HepG2 (cell line): Measurements from ENCODE around the gene PARP14. TPM values are rescaled to one million over a fixed set of nuclear protein-coding genes. Genes with fewer than 3 reads are reported as not detected.

Experiments
- ATAC-seq: fragments of 200-7000 bp; cut with Tn5 transposase; 3 replicates; pipeline ENCODE4 v1.9.1; 2020; ENCODE audit warnings: mild to moderate bottlenecking, moderate library complexity
- Bru-seq: library from RNA; stranded (reverse); fragments of 400-500 nt; gene quantifications from one replicate; lab custom pipeline; 2021; lab: Mats Ljungman, UMichigan
- BruChase-seq, 2 experiments: library from RNA; stranded (reverse); fragments of 400-500 nt; gene quantifications; one replicate each; lab custom pipeline; 2021; lab: Mats Ljungman, UMichigan
- BruUV-seq: library from RNA; stranded (reverse); fragments of 400-500 nt; replicated peaks from 2 replicates; lab custom pipeline; 2021; lab: Mats Ljungman, UMichigan
- CTCF ChIA-PET: fragments of 300-600 bp; formaldehyde crosslinking; extraction: SDS; loops from one replicate; lab custom pipeline; 2021; ENCODE audit warnings: low total read pairs, inconsistent platforms, low intra/inter-chr PET ratio; lab: Yijun Ruan, JAX
- POLR2A ChIA-PET: fragments of 350-600 bp; sonication (Branson Sonifier 250); formaldehyde crosslinking; loops from one replicate; lab custom pipeline; 2020; ENCODE audit warnings: antibody characterized with exemption, inconsistent platforms; lab: Yijun Ruan, JAX
- DNase-seq: peaks from one replicate; pipeline ENCODE4 v3.0.0-alpha.2; 2015; ENCODE audit warnings: low spot score
- FAIRE-seq: peaks from 3 replicates; lab custom pipeline; 2011; peaks lifted over from hg19 to GRCh38; lab: Jason Lieb, UNC
- H2AFZ ChIP-seq: one replicate; pipeline ENCODE4 v1.6.1; 2011; ENCODE audit warnings: low read length, inconsistent platforms
- H3K27ac ChIP-seq: fragments of 300-600 bp; 3 replicates; pipeline ENCODE4 v1.8.0; 2011; ENCODE audit warnings: mixed run types, mild to moderate bottlenecking, mixed read lengths, low read length, inconsistent platforms; ENCODE audit not compliant: insufficient read depth; ENCODE audit errors: extremely low read length
- H3K27me3 ChIP-seq, 2 experiments: fragments of 200-600 bp in 1 of 2; 2 replicates in 1 of 2; 3 replicates in 1 of 2; pipeline versions ENCODE4 v1.6.0 to v1.8.0; 2011; ENCODE audit warnings: low read length in 2 of 2, mild to moderate bottlenecking in 2 of 2, moderate library complexity in 2 of 2, inconsistent platforms in 1 of 2; ENCODE audit not compliant: insufficient read depth in 2 of 2, control insufficient read depth in 1 of 2
- H3K36me3 ChIP-seq, 2 experiments: fragments of 200-600 bp in 1 of 2; replicated peaks in 1 of 2; 2 replicates in 1 of 2; 3 replicates in 1 of 2; pipeline versions ENCODE4 v1.5.1 to v1.8.0; 2011; ENCODE audit warnings: low read length in 2 of 2, inconsistent platforms in 1 of 2; ENCODE audit not compliant: insufficient read depth in 2 of 2, control insufficient read depth in 1 of 2
- H3K4me1 ChIP-seq: 2 replicates; pipeline ENCODE4 v1.5.1; 2012; ENCODE audit warnings: low read length, inconsistent platforms; ENCODE audit not compliant: insufficient read depth
- H3K4me2 ChIP-seq: 2 replicates; pipeline ENCODE4 v1.6.0; 2011; ENCODE audit warnings: low read depth, low read length, inconsistent platforms
- H3K4me3 ChIP-seq, 3 experiments: fragments of 200-600 bp in 1 of 3; sonication (generic), shearing (Covaris generic) in 1 of 3; replicated peaks in 1 of 3; 2 replicates each; pipeline ENCODE4 v1.5.1; 2011 to 2016; ENCODE audit warnings: low read length in 3 of 3, inconsistent platforms in 2 of 3, low read depth in 2 of 3, mild to moderate bottlenecking in 2 of 3, control low read depth in 1 of 3, mixed read lengths in 1 of 3; ENCODE audit not compliant: insufficient read depth in 1 of 3
- H3K79me2 ChIP-seq: one replicate; pipeline ENCODE4 v1.6.1; 2011; ENCODE audit warnings: low read length, inconsistent platforms; ENCODE audit not compliant: insufficient read depth
- H3K9ac ChIP-seq: 2 replicates; pipeline ENCODE4 v1.6.0; 2011; ENCODE audit warnings: mild to moderate bottlenecking, low read depth, low read length, inconsistent platforms; ENCODE audit not compliant: insufficient read depth
- H3K9me3 ChIP-seq: 2 replicates; pipeline ENCODE4 v1.5.1; 2012; ENCODE audit warnings: mild to moderate bottlenecking, low read length
- H4K20me1 ChIP-seq: 2 replicates; pipeline ENCODE4 v1.6.0; 2011; ENCODE audit warnings: inconsistent platforms, mild to moderate bottlenecking, low read length, moderate library complexity; ENCODE audit not compliant: insufficient read depth
- AGO1 ChIP-seq: fragments of 200-400 bp; formaldehyde crosslinking; IDR thresholded peaks from 2 replicates; pipeline ENCODE4 v1.6.1; 2017; ENCODE audit warnings: mild to moderate bottlenecking, low read depth, low read length, moderate library complexity; ENCODE audit not compliant: poor library complexity, severe bottlenecking
- HDAC6 ChIP-seq: fragments of 200-600 bp; sonication (generic); IDR thresholded peaks from 2 replicates; pipeline ENCODE4 v1.7.0; 2017; ENCODE audit warnings: mild to moderate bottlenecking, antibody characterized with exemption, low read length, low read depth
- HES4 ChIP-seq: sonication (generic); formaldehyde crosslinking; IDR thresholded peaks from 2 replicates; pipeline ENCODE4 v1.9.0; 2021; ENCODE audit warnings: mild to moderate bottlenecking, missing genetic modification reagents, borderline replicate concordance
- HOXA3 ChIP-seq: sonication (generic); formaldehyde crosslinking; IDR thresholded peaks from 2 replicates; pipeline ENCODE4 v1.5.0; 2020; ENCODE audit warnings: missing genetic modification reagents
- ISL2 ChIP-seq: sonication (generic); formaldehyde crosslinking; IDR thresholded peaks from 2 replicates; pipeline ENCODE4 v1.5.0; 2020; ENCODE audit warnings: missing genetic modification reagents
- MTA1 ChIP-seq: sonication (generic); formaldehyde crosslinking; IDR thresholded peaks from 2 replicates; pipeline ENCODE4 v1.4.0; 2020; ENCODE audit warnings: missing genetic modification reagents, mild to moderate bottlenecking, borderline replicate concordance
- NR2F1 ChIP-seq, 2 experiments: fragments of 450-650 bp in 1 of 2; formaldehyde crosslinking in 1 of 2; IDR thresholded peaks; 2 replicates each; pipeline versions ENCODE4 v1.5.0 to v1.6.1; 2016 to 2020; ENCODE audit warnings: mild to moderate bottlenecking in 1 of 2, missing compliant biosample characterization in 1 of 2, missing genetic modification reagents in 1 of 2, moderate library complexity in 1 of 2
- ZNF558 ChIP-seq: sonication (generic); formaldehyde crosslinking; IDR thresholded peaks from 2 replicates; pipeline ENCODE4 v1.9.0; 2022; ENCODE audit warnings: mild to moderate bottlenecking, missing genetic modification reagents, borderline replicate concordance
- WGBS: methylation state at CpG from one replicate; pipeline ENCODE4 v1.1.6; 2017; ENCODE audit warnings: low lambda C conversion rate; 5-methylcytosine and 5-hydroxymethylcytosine counted together
- in situ Hi-C: cut with HindIII; loops from 2 replicates; pipeline ENCODE4 v1.10.0; 2017; ENCODE audit warnings: low pct_unique_long_range_greater_than_20kb; ENCODE audit not compliant: extremely low pct_ligation_motif_present
- intact Hi-C: fragments of 100-400 bp; cut with micrococcal nuclease; formaldehyde crosslinking; loops from one replicate; pipeline ENCODE4 v1.10.0; 2022; ENCODE audit not compliant: unreplicated experiment
- long read RNA-seq, 2 experiments: library from RNA in 1 of 2; library from polyadenylated mRNA in 1 of 2; stranded (forward) in 1 of 2; unstranded in 1 of 2; transcript quantifications; one replicate each; pipeline ENCODE4 v2.0.0, GENCODE V29; 2019 to 2022
- polyA minus RNA-seq, 3 experiments: library from RNA; depleted of rRNA, polyadenylated mRNA; stranded (reverse); fragments of >200 nt; gene quantifications; 2 replicates each; pipeline ENCODE4 v1.2.3, GENCODE V29; 2011; ENCODE audit warnings: low replicate concordance in 1 of 3
- polyA plus RNA-seq, 8 experiments: library from polyadenylated mRNA; depleted of rRNA in 3 of 8; stranded (reverse) in 7 of 8; unstranded in 1 of 8; fragments of >200 nt; fragmentation: Illumina TruSeq in 4 of 8; extraction: Trizol in 4 of 8; gene quantifications; 2 replicates each; pipeline versions ENCODE4 v1.2.1 to v1.2.3, GENCODE V29; 2011 to 2016; ENCODE audit warnings: low read depth in 4 of 8, missing spikeins in 1 of 8, mixed read lengths in 1 of 8; ENCODE audit not compliant: insufficient read depth in 1 of 8
- total RNA-seq, 5 experiments: library from RNA; depleted of rRNA; stranded (reverse); fragments of >200 nt; fragmentation: Illumina TruSeq; extraction: Trizol; gene quantifications; 2 replicates each; pipeline ENCODE4 v1.2.3, GENCODE V29; 2016; ENCODE audit warnings: low read depth in 1 of 5
- TF ChIP-seq, protein P1 (sequence below): sonication (generic); formaldehyde crosslinking; IDR thresholded peaks from 2 replicates; pipeline ENCODE4 v1.8.1; 2023; ENCODE audit warnings: mild to moderate bottlenecking, inconsistent platforms, moderate library complexity, missing genetic modification reagents, borderline replicate concordance

Gene PARP14, protein sequence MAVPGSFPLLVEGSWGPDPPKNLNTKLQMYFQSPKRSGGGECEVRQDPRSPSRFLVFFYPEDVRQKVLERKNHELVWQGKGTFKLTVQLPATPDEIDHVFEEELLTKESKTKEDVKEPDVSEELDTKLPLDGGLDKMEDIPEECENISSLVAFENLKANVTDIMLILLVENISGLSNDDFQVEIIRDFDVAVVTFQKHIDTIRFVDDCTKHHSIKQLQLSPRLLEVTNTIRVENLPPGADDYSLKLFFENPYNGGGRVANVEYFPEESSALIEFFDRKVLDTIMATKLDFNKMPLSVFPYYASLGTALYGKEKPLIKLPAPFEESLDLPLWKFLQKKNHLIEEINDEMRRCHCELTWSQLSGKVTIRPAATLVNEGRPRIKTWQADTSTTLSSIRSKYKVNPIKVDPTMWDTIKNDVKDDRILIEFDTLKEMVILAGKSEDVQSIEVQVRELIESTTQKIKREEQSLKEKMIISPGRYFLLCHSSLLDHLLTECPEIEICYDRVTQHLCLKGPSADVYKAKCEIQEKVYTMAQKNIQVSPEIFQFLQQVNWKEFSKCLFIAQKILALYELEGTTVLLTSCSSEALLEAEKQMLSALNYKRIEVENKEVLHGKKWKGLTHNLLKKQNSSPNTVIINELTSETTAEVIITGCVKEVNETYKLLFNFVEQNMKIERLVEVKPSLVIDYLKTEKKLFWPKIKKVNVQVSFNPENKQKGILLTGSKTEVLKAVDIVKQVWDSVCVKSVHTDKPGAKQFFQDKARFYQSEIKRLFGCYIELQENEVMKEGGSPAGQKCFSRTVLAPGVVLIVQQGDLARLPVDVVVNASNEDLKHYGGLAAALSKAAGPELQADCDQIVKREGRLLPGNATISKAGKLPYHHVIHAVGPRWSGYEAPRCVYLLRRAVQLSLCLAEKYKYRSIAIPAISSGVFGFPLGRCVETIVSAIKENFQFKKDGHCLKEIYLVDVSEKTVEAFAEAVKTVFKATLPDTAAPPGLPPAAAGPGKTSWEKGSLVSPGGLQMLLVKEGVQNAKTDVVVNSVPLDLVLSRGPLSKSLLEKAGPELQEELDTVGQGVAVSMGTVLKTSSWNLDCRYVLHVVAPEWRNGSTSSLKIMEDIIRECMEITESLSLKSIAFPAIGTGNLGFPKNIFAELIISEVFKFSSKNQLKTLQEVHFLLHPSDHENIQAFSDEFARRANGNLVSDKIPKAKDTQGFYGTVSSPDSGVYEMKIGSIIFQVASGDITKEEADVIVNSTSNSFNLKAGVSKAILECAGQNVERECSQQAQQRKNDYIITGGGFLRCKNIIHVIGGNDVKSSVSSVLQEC (N-terminal part only)
- total RNA-seq (2016; rRNA removed; fragmentation: Illumina TruSeq; extraction: Trizol) (19.1 and 29.0 TPM in 2 replicates), polyA plus RNA-seq (2011; rRNA removed) (9.0 and 11.8 TPM in 2 replicates), polyA minus RNA-seq (2011; rRNA and poly(A)+ RNA removed; ENCODE audit: low replicate concordance) (11.0 and 43.0 TPM in 2 replicates), Bru-seq, nascent RNA (percentile 68 among the genes with signal in this experiment), BruChase-seq, experiment 1, labeled RNA remaining after a 6-hour chase (percentile 77 among the genes with signal in this experiment), BruChase-seq, experiment 2, labeled RNA remaining after a 2-hour chase (percentile 72 among the genes with signal in this experiment)
- total RNA-seq (2016; cell fraction: cytosol; rRNA removed; fragmentation: Illumina TruSeq; extraction: Trizol; ENCODE audit: low read depth) = 1.6 and 2.3 TPM in 2 replicates
- 18.9 and 31.1 TPM in 2 replicates for total RNA-seq (2016; cell fraction: insoluble cytoplasmic fraction; rRNA removed; fragmentation: Illumina TruSeq; extraction: Trizol)
- total RNA-seq (2016; cell fraction: membrane; rRNA removed; fragmentation: Illumina TruSeq; extraction: Trizol) = 3.5 and 4.4 TPM in 2 replicates
- 20.2 and 22.3 TPM in 2 replicates for total RNA-seq (2016; cell fraction: nucleus; rRNA removed; fragmentation: Illumina TruSeq; extraction: Trizol)
- 4.3 and 7.9 TPM in 2 replicates for polyA plus RNA-seq (2011; cell fraction: cytosol; rRNA removed)
- 9.8 and 15.0 TPM in 2 replicates for polyA plus RNA-seq (2011; cell fraction: nucleus; rRNA removed)
- polyA plus RNA-seq (2012) = 4.6 and 5.2 TPM in 2 replicates
- 0.84 and 1.1 TPM in 2 replicates for polyA plus RNA-seq (2016; cell fraction: cytosol; fragmentation: Illumina TruSeq; extraction: Trizol; ENCODE audit: low read depth)
- 12.0 and 13.5 TPM in 2 replicates for polyA plus RNA-seq (2016; cell fraction: insoluble cytoplasmic fraction; fragmentation: Illumina TruSeq; extraction: Trizol; ENCODE audit: low read depth)
- polyA plus RNA-seq (2016; cell fraction: membrane; fragmentation: Illumina TruSeq; extraction: Trizol; ENCODE audit: low read depth) = 1.2 and 1.3 TPM in 2 replicates
- polyA plus RNA-seq (2016; cell fraction: nucleus; fragmentation: Illumina TruSeq; extraction: Trizol; ENCODE audit: insufficient read depth, low read depth) = 18.1 and 19.5 TPM in 2 replicates
- 8.9 and 14.8 TPM in 2 replicates for polyA minus RNA-seq (2011; cell fraction: cytosol; rRNA and poly(A)+ RNA removed)
- polyA minus RNA-seq (2011; cell fraction: nucleus; rRNA and poly(A)+ RNA removed) = 35.8 and 42.8 TPM in 2 replicates
- long read RNA-seq, experiment 1, partial matches to known transcripts = 4 of 8 reads
- long read RNA-seq, experiment 1, other reads (novel, unspliced or antisense) = 4 of 8 reads
- long read RNA-seq, experiment 2, partial matches to known transcripts = 1 of 9 reads
- long read RNA-seq, experiment 2, other reads (novel, unspliced or antisense) = 8 of 9 reads

DNA sequence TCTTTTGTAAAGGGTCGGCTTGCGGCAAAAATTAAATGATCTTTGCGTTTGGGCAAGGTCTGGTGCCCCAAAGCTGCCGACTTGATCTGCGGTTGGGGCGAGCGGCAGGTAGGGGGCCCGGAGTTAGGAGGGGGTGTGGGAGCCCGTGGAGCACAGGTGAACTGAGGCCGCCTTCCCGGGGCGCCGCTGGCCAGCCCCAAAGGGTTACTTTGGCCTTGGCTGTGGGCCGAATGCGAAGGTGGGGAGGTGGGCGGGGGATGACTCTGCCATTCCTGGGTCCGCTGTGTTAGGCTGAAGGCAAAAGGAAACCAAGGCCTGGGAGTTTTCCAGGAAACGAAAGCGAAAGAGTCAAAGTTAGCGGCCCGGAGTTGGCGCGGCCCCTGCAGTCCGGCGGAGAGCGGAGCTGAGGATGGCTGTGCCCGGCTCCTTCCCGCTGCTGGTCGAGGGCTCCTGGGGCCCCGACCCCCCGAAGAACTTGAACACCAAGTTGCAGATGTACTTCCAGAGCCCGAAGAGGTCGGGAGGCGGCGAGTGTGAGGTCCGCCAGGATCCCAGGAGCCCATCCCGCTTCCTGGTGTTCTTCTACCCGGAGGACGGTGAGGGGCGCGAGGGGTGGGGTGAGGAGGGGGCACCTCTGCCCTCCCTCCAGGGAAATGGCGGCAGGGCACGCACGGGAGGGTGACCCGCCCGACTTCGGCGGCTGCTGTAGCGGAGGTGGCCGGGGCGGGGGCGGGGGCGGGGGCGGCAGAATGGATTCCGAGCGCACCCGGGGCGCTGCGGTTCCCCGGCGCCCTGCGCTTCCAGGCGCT, at the start of gene PARP14:
TSS of gene PARP14 (plus strand) at position 365 of the 809 bp plus-strand sequence. CDS start at position 410, 45 bp downstream.
- CTCF ChIA-PET = interaction anchor here (1.6 kb wide), 1 partner anchor 120 kb away, joined by 4 read pairs; no protein-coding TSS in a partner anchor
- in situ Hi-C loops = loop anchor here (25.0 kb wide), 1 partner anchor 1118 kb away; the partner anchor contains the start of gene ARGFX
- TF ChIP-seq, protein P1, sequence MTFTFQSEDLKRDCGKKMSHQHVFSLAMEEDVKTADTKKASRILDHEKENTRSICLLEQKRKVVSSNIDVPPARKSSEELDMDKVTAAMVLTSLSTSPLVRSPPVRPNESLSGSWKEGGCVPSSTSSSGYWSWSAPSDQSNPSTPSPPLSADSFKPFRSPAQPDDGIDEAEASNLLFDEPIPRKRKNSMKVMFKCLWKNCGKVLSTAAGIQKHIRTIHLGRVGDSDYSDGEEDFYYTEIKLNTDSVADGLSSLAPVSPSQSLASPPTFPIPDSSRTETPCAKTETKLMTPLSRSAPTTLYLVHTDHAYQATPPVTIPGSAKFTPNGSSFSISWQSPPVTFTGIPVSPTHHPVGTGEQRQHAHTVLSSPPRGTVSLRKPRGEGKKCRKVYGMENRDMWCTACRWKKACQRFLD (CRISPR knock-in tag) = no peak
- TF ChIP-seq HOXA3 (CRISPR knock-in tag) (no peak), HES4 (CRISPR knock-in tag) (0 out of 2 replicates have a peak, but pooled peaks have one; percentile 49), ISL2 (CRISPR knock-in tag) (no peak), NR2F1 (CRISPR knock-in tag; IDR thresholded peaks at IDR 0.05) (no peak), ZNF558 (CRISPR knock-in tag) (no peak), HDAC6 (no peak), MTA1 (CRISPR knock-in tag) (peak; percentile 39; the same call in 1 of the 2 replicates), AGO1 (no peak)

More for the DNA sequence above, at the start of gene PARP14:
- peak within 1 kb of the TSS; percentile 99 for H3K4me2 ChIP-seq
- no peaks in the 10 kb centered on the region for H3K9me3 ChIP-seq
- peak within 1 kb of the TSS; percentile 65 for H3K27ac ChIP-seq
- intact Hi-C loops = loop anchor here (1.0 kb wide), 1 partner anchor 11 kb away; no protein-coding TSS in a partner anchor
- H3K27me3 ChIP-seq = no peaks in the 10 kb centered on the region; a peak in 1 of 5 replicates
- H2AFZ ChIP-seq = peak within 1 kb of the TSS; percentile 100
- H3K4me3 ChIP-seq = peak within 1 kb of the TSS; percentile 90 to 97 (median 93)
- 5% methylated on average over 9 of the region's 63 CpGs for WGBS
- ATAC-seq (peak; percentile 73), FAIRE-seq (no peak), DNase-seq (peak; percentile 55)
- no peaks in the 10 kb centered on the region for H4K20me1 ChIP-seq
- H3K9ac ChIP-seq = peak within 1 kb of the TSS; percentile 81
- H3K4me1 ChIP-seq = peaks cover 30% of the 10 kb centered on the region
- no TSS peak for BruUV-seq
- H3K36me3 ChIP-seq = no peaks in the 10 kb centered on the region
- no peaks in the 10 kb centered on the region for H3K79me2 ChIP-seq
- POLR2A ChIA-PET = interaction anchor here (0.7 to 3.6 kb wide), 10 partner anchors 9 to 297 kb away, joined by 3 to 29 read pairs (median 7); partner anchors contain the start of genes DTX3L, FAM162A, HSPBAP1 and KPNA1
